ENCODE measurements around the gene MAN1C1. TPM values are rescaled to one million over a fixed set of nuclear protein-coding genes. Genes with fewer than 3 reads are reported as not detected.
A peak's percentile ranks its signal among the peaks of the same experiment; 100 is the strongest.

MAN1C1 gene
- total and polyA plus RNA-seq, 3 experiments from 2014 or later, result 2.8 to 5.6 (median 3.6) TPM

DNA sequence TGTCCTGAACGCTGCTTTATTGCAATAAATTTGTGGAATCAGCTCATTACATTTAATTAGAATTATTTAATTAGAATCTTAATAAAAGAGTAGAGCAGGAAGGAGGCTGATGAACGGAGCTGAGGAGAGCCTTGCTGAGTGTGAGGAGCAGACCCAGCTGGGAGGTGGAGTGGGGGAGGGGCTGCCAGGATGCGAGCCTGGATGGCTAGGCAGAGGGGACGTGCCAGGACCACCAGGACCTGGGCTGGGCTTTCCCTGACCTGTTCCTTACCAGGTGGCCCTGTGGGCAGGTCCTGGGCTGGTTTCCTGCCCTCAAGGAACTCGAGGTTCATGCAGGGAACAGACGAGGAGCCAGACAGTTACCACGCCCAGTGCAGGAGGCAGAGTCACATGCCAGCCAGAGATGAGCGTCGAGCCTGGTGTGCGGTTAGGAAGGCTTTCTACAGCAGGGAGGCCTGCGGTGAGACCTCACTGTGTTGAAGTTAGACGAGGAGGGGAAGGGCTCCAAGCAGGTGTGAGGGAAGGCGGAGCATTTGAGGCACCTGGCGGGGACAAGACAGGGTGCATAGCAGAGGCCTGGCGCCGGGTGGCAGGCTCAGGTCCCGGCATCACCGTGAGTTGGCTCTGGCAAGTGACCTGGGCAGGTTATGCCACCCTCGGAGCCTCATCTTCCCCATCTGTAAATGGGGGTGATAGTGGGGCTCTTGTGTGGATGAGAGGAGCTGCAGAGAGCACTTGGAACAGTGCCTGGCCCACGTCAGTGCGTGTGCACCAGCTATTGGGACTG lies 39.3 kb upstream of the MAN1C1 start:
- Histone ChIP-seq H3K36me3 (ENCODE audit: insufficient read depth, low read length) (no peaks in the 10 kb centered on the region), H3K27me3 (ENCODE audit: insufficient read depth, low read length, poor library complexity, severe bottlenecking) (no peaks in the 10 kb centered on the region), H3K27ac (ENCODE audit: low read depth, low read length) (no peak overlapping the region), H3K4me1 (ENCODE audit: insufficient read depth, low read length) (peaks cover 16% of the 10 kb centered on the region), H3K9me3 (ENCODE audit: low read length) (no peaks in the 10 kb centered on the region), H3K4me3 (ENCODE audit: low read length) (no peak overlapping the region)
- Mint-ChIP-seq H3K36me3 (peaks cover 0 to 5% (median 0%) of the 10 kb centered on the region in 3 donors), H3K27ac (peak overlapping the region in 1 of 8 donors; percentile 62), H3K4me3 (no peak overlapping the region), H3K27me3 (no peaks in the 10 kb centered on the region), H3K9me3 (no peaks in the 10 kb centered on the region), H3K4me1 (peaks cover 6 to 23% (median 9%) of the 10 kb centered on the region in 3 donors)
- CTCF ChIA-PET, result interaction anchor here (1.1 to 1.4 kb wide), 2 partner anchors 11 to 232 kb away, joined by 3 to 5 read pairs; no protein-coding TSS in a partner anchor
- POLR2A ChIA-PET, result interaction anchor here (2.7 kb wide), 1 partner anchor 11 kb away, joined by 10 read pairs; no protein-coding TSS in a partner anchor
- no peak for DNase-seq

DNA sequence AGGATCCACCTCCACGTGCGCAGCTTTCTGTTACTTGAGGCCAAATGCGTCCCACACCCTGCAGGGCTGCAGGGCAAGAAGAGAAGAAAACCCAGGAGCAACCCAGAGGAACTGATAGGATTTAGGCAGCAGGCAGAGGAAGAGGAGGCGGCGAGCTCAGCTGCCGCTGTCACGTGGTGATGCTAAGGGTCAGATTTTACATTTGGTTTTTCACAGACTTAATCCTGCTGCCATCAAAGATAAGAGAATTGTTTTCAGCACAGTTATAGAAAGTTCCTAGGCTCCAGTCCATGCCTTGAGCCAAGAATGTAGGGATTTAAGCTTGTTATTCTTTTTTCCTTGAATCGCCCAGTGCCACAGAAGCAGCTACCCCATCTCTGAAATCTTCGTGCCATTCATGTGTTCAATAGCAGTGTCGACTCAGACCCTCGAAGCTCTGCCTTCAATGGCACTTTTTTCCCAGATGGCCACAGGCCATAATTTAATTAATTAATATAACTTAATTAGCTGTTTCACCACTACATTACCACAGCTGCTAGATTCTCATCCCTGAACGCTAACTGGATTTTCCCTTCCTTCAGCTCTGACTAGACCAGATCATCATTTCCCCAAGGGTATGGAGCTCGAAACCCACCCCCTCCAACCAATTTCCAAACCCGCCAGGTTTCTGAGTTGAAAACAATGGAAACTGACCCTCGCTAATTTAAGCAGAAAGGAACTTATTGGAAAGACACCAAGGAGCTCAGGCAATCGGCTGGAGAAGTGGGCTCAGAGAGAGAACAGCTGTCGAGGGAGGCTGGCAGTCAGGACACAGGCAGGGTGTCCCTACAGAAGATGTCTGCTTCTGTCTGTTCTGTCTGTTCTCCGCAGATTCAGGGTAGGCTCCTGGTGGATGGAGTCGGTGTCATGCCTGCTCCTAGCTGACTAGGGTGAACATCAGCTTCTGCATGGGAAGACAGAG lies 37.0 kb upstream of the MAN1C1 start:
- Mint-ChIP-seq H3K9me3 (no peaks in the 10 kb centered on the region), H3K36me3 (peaks cover 0 to 5% (median 0%) of the 10 kb centered on the region in 3 donors), H3K4me1 (peaks cover under 1 to 5% (median 3%) of the 10 kb centered on the region in 3 donors), H3K27ac (no peak overlapping the region), H3K4me3 (no peak overlapping the region), H3K27me3 (peaks cover 0 to 3% of the 10 kb centered on the region in 2 donors)
- Histone ChIP-seq H3K27ac (ENCODE audit: low read depth, low read length) (no peak overlapping the region), H3K27me3 (ENCODE audit: insufficient read depth, low read length, poor library complexity, severe bottlenecking) (no peaks in the 10 kb centered on the region), H3K9me3 (ENCODE audit: low read length) (no peaks in the 10 kb centered on the region), H3K4me1 (ENCODE audit: insufficient read depth, low read length) (no peaks in the 10 kb centered on the region), H3K4me3 (ENCODE audit: low read length) (no peak overlapping the region), H3K36me3 (ENCODE audit: insufficient read depth, low read length) (no peaks in the 10 kb centered on the region)
- DNase-seq, result no peak
- ChIA-PET CTCF (interaction anchor here (0.8 to 1.6 kb wide), 4 partner anchors 29 to 125 kb away, joined by 3 to 6 read pairs (median 4); no protein-coding TSS in a partner anchor), POLR2A (interaction anchor here (1.1 to 2.7 kb wide), 2 partner anchors 13 to 25 kb away, joined by 3 to 10 read pairs; no protein-coding TSS in a partner anchor)

DNA sequence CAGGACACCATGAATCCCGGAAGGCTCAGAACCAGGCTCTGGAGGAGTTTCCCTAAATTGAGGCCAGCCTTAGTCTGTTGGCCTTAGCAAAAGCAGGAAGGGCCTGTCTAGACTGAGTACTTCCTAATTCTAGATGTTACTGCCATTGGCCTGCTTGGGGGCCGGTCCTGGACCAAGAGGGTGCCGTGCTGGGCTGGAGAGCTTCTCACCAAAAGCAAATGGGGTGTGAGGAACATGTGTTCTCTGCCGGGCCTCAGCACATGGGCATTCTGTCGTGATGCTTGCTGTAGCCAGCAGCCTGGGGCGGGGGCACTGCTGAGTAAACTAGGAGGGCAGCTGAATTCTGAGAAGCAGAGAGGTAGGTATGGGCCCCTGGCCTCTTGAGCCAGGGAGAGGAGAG lies 35.7 kb upstream of the MAN1C1 start:
- Mint-ChIP-seq H3K9me3 (no peaks in the 10 kb centered on the region), H3K36me3 (peaks cover 0 to 5% (median 3%) of the 10 kb centered on the region in 3 donors), H3K27me3 (peaks cover 0 to 3% of the 10 kb centered on the region in 2 donors), H3K27ac (no peak overlapping the region), H3K4me3 (no peak overlapping the region), H3K4me1 (peaks cover 7 to 13% (median 9%) of the 10 kb centered on the region in 3 donors)
- ChIA-PET CTCF (no interaction called here), POLR2A (interaction anchor here (1.1 kb wide), 1 partner anchor 26 kb away, joined by 3 read pairs; no protein-coding TSS in a partner anchor)
- Histone ChIP-seq H3K27ac (ENCODE audit: low read depth, low read length) (no peak overlapping the region), H3K9me3 (ENCODE audit: low read length) (no peaks in the 10 kb centered on the region), H3K4me1 (ENCODE audit: insufficient read depth, low read length) (no peaks in the 10 kb centered on the region), H3K27me3 (ENCODE audit: insufficient read depth, low read length, poor library complexity, severe bottlenecking) (no peaks in the 10 kb centered on the region), H3K4me3 (ENCODE audit: low read length) (no peak overlapping the region), H3K36me3 (ENCODE audit: insufficient read depth, low read length) (no peaks in the 10 kb centered on the region)
- DNase-seq, result no peak

DNA sequence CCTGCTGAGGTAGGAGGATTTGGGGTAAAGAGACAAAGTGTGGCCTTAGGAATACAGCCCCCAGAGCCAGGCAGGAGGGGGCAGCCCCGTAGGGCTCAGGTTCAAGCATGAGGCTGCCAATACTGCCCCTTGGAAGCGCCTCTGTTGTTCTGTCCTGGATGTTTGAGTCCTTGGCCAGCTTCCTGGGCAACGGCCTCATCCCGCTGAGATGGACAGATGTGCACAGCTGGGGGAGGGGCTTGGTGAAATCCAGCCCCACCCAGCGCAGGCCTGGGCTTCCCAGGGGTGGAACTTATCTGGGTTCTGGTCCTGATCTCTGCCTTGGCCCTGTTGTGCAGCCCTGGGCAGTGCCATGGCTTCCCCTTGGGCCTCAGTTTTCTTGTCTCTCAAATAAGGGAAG lies 34.8 kb upstream of the MAN1C1 start:
- Mint-ChIP-seq H3K4me1 (peaks cover 8 to 21% (median 10%) of the 10 kb centered on the region in 3 donors), H3K9me3 (no peaks in the 10 kb centered on the region), H3K27ac (no peak overlapping the region), H3K27me3 (peaks cover 0 to 3% of the 10 kb centered on the region in 2 donors), H3K4me3 (no peak overlapping the region), H3K36me3 (peaks cover 0 to 5% (median 3%) of the 10 kb centered on the region in 3 donors)
- no peak for DNase-seq
- no peaks in the 10 kb centered on the region for H3K9me3 ChIP-seq (ENCODE audit: low read length)
- CTCF ChIA-PET, result interaction anchor here (0.8 kb wide), 1 partner anchor 9 kb away, joined by 3 read pairs; no protein-coding TSS in a partner anchor
- H3K36me3 ChIP-seq (ENCODE audit: insufficient read depth, low read length), result no peaks in the 10 kb centered on the region
- no peak overlapping the region for H3K27ac ChIP-seq (ENCODE audit: low read depth, low read length)
- H3K4me1 ChIP-seq (ENCODE audit: insufficient read depth, low read length), result peaks cover 6% of the 10 kb centered on the region
- no peak overlapping the region for H3K4me3 ChIP-seq (ENCODE audit: low read length)
- POLR2A ChIA-PET, result no interaction called here
- H3K27me3 ChIP-seq (ENCODE audit: insufficient read depth, low read length, poor library complexity, severe bottlenecking), result no peaks in the 10 kb centered on the region

DNA sequence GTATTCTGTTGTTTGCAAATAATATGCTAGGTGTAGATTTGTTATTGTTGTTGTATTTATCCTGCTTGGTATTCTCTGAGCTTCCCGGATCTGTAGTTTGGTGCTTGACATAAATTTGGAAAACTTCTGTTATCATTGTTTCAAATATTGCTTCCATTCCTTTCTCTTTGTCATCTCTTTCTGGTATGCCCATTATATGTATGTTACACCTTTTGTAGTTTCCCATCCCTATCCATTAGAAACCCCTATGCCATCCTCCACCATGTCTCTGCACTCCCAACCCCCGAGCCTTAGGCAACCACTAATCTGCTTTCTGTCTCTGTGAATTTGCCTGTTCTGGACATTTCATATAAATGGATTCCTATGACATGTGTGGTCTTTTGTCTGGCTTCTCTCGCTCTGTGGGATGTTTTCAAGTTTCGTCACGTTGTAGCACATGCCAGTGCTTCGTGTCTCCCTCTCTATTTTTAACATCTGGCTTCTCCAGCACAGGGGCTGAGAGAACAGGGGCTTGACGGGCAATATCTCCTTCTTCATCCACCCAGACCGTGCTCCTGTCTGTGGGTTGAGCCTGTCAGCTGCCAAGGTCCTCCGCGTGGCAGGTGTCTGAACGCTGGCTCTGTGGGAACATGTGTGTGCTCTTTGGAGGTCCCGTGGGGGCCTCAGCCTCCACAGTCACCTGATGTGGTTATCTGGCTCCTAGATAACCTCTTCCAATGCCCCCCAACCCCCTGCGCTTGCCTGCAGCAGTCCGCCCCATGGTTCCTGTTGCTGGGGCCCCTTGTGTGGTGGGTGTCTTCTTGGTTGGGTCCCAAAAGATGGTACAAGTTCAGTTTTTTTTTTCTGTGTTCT lies 32.8 kb upstream of the MAN1C1 start:
- Histone ChIP-seq H3K4me3 (ENCODE audit: low read length) (no peak overlapping the region), H3K27me3 (ENCODE audit: insufficient read depth, low read length, poor library complexity, severe bottlenecking) (no peaks in the 10 kb centered on the region), H3K9me3 (ENCODE audit: low read length) (no peaks in the 10 kb centered on the region), H3K27ac (ENCODE audit: low read depth, low read length) (no peak overlapping the region), H3K36me3 (ENCODE audit: insufficient read depth, low read length) (no peaks in the 10 kb centered on the region), H3K4me1 (ENCODE audit: insufficient read depth, low read length) (peaks cover 15% of the 10 kb centered on the region)
- Mint-ChIP-seq H3K27me3 (peaks cover 0 to 3% of the 10 kb centered on the region in 2 donors), H3K4me1 (peaks cover 20 to 29% (median 20%) of the 10 kb centered on the region in 3 donors), H3K4me3 (no peak overlapping the region), H3K9me3 (no peaks in the 10 kb centered on the region), H3K36me3 (peaks cover 0 to 5% (median 3%) of the 10 kb centered on the region in 3 donors), H3K27ac (peak overlapping the region in 2 of 8 donors; percentile 38 to 88)
- DNase-seq, result no peak
- ChIA-PET POLR2A (no interaction called here), CTCF (interaction anchor here (1.0 to 1.1 kb wide), 2 partner anchors 212 kb away, joined by 3 read pairs; no protein-coding TSS in a partner anchor)

DNA sequence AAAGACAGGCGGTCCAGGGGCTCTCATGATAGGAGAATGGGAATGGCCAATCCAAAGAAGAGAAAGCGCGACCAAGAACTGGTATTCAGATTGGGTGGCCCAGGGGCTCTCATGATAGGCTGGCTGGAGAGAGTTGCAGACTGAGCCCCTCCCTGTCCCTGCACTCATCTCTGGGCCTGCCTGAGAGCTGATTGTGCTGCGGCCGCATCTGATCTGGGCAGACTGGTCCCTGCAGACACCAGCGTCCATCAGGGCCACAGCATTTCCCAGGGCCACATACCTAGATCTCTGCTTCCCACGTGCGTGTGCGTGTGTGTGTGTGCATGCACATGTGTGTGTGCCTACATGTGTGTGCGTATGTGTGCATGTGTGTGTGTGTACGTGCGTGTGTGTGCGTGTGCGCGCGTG lies 30.4 kb upstream of the MAN1C1 start:
- no peaks in the 10 kb centered on the region for H3K36me3 ChIP-seq (ENCODE audit: insufficient read depth, low read length)
- H3K9me3 ChIP-seq (ENCODE audit: low read length), result no peaks in the 10 kb centered on the region
- no peak overlapping the region for H3K4me3 Mint-ChIP-seq
- peak overlapping the region in 4 of 8 donors; percentile 33 to 85 (median 40) for H3K27ac Mint-ChIP-seq
- no peak for DNase-seq
- H3K4me1 Mint-ChIP-seq, result peaks cover 27 to 37% (median 30%) of the 10 kb centered on the region in 3 donors
- peaks cover 0 to 3% (median 0%) of the 10 kb centered on the region in 3 donors for H3K36me3 Mint-ChIP-seq
- ChIA-PET POLR2A (interaction anchor here (0.9 kb wide), 1 partner anchor 11 kb away, joined by 3 read pairs; no protein-coding TSS in a partner anchor), CTCF (no interaction called here)
- no peak overlapping the region for H3K4me3 ChIP-seq (ENCODE audit: low read length)
- no peaks in the 10 kb centered on the region for H3K9me3 Mint-ChIP-seq
- H3K27me3 Mint-ChIP-seq, result peaks cover 0 to 3% of the 10 kb centered on the region in 2 donors
- H3K27me3 ChIP-seq (ENCODE audit: insufficient read depth, low read length, poor library complexity, severe bottlenecking), result no peaks in the 10 kb centered on the region
- H3K27ac ChIP-seq (ENCODE audit: low read depth, low read length), result no peak overlapping the region
- H3K4me1 ChIP-seq (ENCODE audit: insufficient read depth, low read length), result peaks cover 22% of the 10 kb centered on the region

DNA sequence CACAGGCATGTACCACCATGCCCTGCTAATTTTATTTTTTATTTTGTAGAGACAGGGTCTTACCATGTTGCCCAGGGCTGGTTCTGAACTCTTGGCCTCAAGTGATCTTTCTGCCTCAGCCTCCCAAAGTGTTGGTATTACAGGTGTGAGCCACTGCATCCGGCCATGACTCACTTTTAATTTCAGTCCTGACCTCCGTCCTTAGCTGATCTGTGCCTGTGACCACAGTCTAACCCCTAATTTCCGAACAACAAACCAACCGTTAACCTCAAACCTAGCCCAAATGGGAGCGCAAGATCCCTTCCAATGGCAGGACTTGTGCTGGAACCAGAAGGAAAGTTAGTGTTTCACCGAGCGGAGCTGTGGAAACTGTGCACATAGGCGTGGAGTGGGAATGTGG lies 29.3 kb upstream of the MAN1C1 start:
- ChIA-PET POLR2A (no interaction called here), CTCF (interaction anchor here (0.8 kb wide), 1 partner anchor 15 kb away, joined by 4 read pairs; no protein-coding TSS in a partner anchor)
- H3K36me3 Mint-ChIP-seq, result peaks cover 0 to 3% (median 0%) of the 10 kb centered on the region in 3 donors
- H3K4me3 ChIP-seq (ENCODE audit: low read length), result no peak overlapping the region
- H3K4me1 ChIP-seq (ENCODE audit: insufficient read depth, low read length), result peaks cover 22% of the 10 kb centered on the region
- H3K27me3 Mint-ChIP-seq, result peaks cover 0 to 3% of the 10 kb centered on the region in 2 donors
- no peak overlapping the region for H3K27ac ChIP-seq (ENCODE audit: low read depth, low read length)
- no peaks in the 10 kb centered on the region for H3K27me3 ChIP-seq (ENCODE audit: insufficient read depth, low read length, poor library complexity, severe bottlenecking)
- no peaks in the 10 kb centered on the region for H3K9me3 ChIP-seq (ENCODE audit: low read length)
- peaks cover 27 to 37% (median 30%) of the 10 kb centered on the region in 3 donors for H3K4me1 Mint-ChIP-seq
- no peaks in the 10 kb centered on the region for H3K9me3 Mint-ChIP-seq
- no peaks in the 10 kb centered on the region for H3K36me3 ChIP-seq (ENCODE audit: insufficient read depth, low read length)
- H3K27ac Mint-ChIP-seq, result peak overlapping the region in 1 of 8 donors; percentile 29
- peak overlapping the region in 3 of 7 donors; percentile 1 to 55 (median 10) for H3K4me3 Mint-ChIP-seq
- no peak for DNase-seq
